Testis (tissue), 3 donors: ENCODE results near the gene SDK1. TPM values are rescaled to one million over a fixed set of nuclear protein-coding genes. Genes with fewer than 3 reads are reported as not detected.

Experiments
- DNase-seq: peaks from one replicate; pipeline ENCODE4 v3.0.0-alpha.2; 2019
- H3K27ac ChIP-seq, 2 donors: fragments of 200-600 bp; sonication (generic); one replicate each; pipeline ENCODE4 v1.5.1; 2019
- H3K27me3 ChIP-seq: fragments of 200-600 bp; sonication (generic); one replicate; pipeline ENCODE4 v1.5.1; 2019
- H3K36me3 ChIP-seq: fragments of 200-600 bp; sonication (generic); one replicate; pipeline ENCODE4 v1.5.1; 2017; ENCODE audit warnings: low read depth; ENCODE audit errors: missing control alignments
- H3K4me1 ChIP-seq: fragments of 200-600 bp; sonication (generic); one replicate; pipeline ENCODE4 v1.5.1; 2019
- H3K4me3 ChIP-seq, 2 donors: fragments of 200-600 bp; sonication (generic); one replicate each; pipeline ENCODE4 v1.5.1; 2017 to 2019
- H3K9me3 ChIP-seq: fragments of 200-600 bp; sonication (generic); one replicate; pipeline ENCODE4 v1.5.1; 2017
- POLR2A ChIP-seq: fragments of 450-650 bp; IDR thresholded peaks from one replicate; pipeline ENCODE4 v1.6.1; 2017; ENCODE audit warnings: antibody characterized with exemption, mild to moderate bottlenecking, moderate library complexity
- WGBS, 2 donors: methylation state at CpG; one replicate each; pipeline ENCODE4 v1.1.5; 2018; 5-methylcytosine and 5-hydroxymethylcytosine counted together
- intact Hi-C: fragments of 100-400 bp; cut with DNase I; formaldehyde crosslinking; loops from one replicate; pipeline ENCODE4 v1.15.1; 2023; ENCODE audit warnings: low total_unique reads
- polyA plus RNA-seq: library from polyadenylated mRNA; stranded (reverse); fragments of 350-450 nt; fragmentation: Illumina TruSeq; extraction: RNeasy Lipid Tissue Mini Kit (QIAGEN cat#74804); gene quantifications from one replicate; pipeline ENCODE4 v1.2.3, GENCODE V29; 2014; ENCODE audit warnings: low read depth, low replicate concordance; ENCODE audit not compliant: insufficient read depth
- total RNA-seq, 2 donors: library from RNA; depleted of rRNA; stranded (reverse); fragments of >200 nt; gene quantifications; one replicate each; pipeline ENCODE4 v1.2.3, GENCODE V29; 2016
- TF ChIP-seq, protein P1 (sequence below), 3 experiments: fragments of 450-650 bp in 2 of 3; fragments of 200-600 bp in 1 of 3; sonication (generic) in 1 of 3; IDR thresholded peaks; one replicate each; pipeline ENCODE4 v1.5.1; 2016 to 2019; ENCODE audit warnings: antibody characterized with exemption in 3 of 3, mild to moderate bottlenecking in 2 of 3, moderate library complexity in 1 of 3

Gene SDK1
- total and polyA plus RNA-seq, 3 donors from 2014 or later: 20.0 to 36.2 (median 24.9) TPM

DNA sequence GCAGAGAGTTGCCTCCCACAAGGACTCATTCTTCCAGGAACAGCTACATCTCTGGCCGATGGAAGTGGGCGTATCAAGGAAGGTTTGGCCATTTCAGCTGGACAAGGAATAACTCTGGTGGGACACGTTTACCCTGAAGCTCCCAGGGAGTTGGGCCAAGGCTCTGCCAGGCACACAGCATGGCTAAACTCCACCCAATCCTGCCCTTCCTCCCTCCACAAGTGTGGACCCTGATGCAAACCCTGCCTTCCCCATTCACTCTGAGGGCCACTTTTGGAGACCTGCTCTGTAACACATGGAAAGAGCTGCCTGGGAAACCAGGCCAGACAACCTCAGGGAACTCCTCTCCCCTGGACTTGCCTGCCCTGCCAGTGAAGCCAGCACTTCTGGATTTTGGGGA, 973.2 kb downstream of the SDK1 start:
- Histone ChIP-seq H3K9me3 (no peaks in the 10 kb centered on the region), H3K27ac (no peak overlapping the region), H3K36me3 (no peaks in the 10 kb centered on the region), H3K4me1 (no peaks in the 10 kb centered on the region), H3K27me3 (no peaks in the 10 kb centered on the region), H3K4me3 (no peak overlapping the region)
- DNase-seq: no peak
- TF ChIP-seq, protein P1, sequence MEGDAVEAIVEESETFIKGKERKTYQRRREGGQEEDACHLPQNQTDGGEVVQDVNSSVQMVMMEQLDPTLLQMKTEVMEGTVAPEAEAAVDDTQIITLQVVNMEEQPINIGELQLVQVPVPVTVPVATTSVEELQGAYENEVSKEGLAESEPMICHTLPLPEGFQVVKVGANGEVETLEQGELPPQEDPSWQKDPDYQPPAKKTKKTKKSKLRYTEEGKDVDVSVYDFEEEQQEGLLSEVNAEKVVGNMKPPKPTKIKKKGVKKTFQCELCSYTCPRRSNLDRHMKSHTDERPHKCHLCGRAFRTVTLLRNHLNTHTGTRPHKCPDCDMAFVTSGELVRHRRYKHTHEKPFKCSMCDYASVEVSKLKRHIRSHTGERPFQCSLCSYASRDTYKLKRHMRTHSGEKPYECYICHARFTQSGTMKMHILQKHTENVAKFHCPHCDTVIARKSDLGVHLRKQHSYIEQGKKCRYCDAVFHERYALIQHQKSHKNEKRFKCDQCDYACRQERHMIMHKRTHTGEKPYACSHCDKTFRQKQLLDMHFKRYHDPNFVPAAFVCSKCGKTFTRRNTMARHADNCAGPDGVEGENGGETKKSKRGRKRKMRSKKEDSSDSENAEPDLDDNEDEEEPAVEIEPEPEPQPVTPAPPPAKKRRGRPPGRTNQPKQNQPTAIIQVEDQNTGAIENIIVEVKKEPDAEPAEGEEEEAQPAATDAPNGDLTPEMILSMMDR (IDR thresholded peaks at IDR 0.05): no peak
- no peak for TF ChIP-seq POLR2A
- WGBS, 2 donors: 63 to 81% methylated on average over 3 of the region's 3 CpGs
- intact Hi-C loops: no loop called here

DNA sequence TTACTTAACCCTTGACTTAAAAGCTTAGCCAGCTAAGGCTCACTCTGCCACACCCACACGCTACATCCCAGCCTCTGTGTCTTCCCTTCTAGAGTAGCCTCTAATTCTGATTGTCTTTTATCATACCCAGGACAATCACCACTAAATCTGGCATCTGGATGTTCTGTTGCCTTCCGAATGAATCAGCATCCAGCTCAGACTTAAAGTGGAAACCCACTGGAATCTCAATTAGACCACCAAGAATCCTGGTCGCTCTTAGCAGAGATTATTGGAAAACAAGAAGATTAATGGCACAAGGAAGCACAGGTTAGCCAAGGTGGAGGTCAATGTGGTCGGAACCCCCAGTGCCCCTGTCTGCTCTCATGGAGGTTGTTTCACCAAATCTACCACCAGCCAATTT, 976.9 kb downstream of the SDK1 start:
- no peak for DNase-seq
- WGBS, 2 donors: 75 to 90% methylated on average over 4 of the region's 4 CpGs
- Histone ChIP-seq H3K4me3 (no peak overlapping the region), H3K27me3 (no peaks in the 10 kb centered on the region), H3K4me1 (no peaks in the 10 kb centered on the region), H3K9me3 (no peaks in the 10 kb centered on the region), H3K27ac (no peak overlapping the region), H3K36me3 (no peaks in the 10 kb centered on the region)
- no peak for TF ChIP-seq POLR2A
- TF ChIP-seq, protein P1 (IDR thresholded peaks at IDR 0.05): no peak
- intact Hi-C loops: no loop called here

DNA sequence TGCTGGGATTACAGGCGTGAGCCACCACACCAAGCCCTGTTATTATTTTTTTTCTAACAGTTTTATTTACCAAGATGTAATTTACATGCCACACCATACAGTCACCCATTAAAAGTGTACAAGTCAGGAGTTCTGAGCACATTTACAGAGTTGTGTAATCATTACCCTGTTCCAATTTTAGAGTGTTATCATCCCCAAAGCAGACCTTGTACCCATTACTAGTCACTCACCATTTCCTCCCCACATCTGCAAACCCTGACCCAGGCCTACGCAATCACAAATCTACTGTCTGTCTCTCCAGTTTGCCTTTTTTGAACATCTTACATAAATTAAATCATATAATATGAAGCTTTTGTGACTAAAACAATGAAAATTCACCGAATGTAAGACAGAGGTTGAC, 978.2 kb downstream of the SDK1 start:
- intact Hi-C loops: no loop called here
- no peak overlapping the region for H3K27ac ChIP-seq
- no peak for DNase-seq
- no peaks in the 10 kb centered on the region for H3K9me3 ChIP-seq
- H3K4me3 ChIP-seq: no peak overlapping the region
- no peaks in the 10 kb centered on the region for H3K27me3 ChIP-seq
- 81 to 86% methylated on average over 3 of the region's 3 CpGs for WGBS, 2 donors
- no peaks in the 10 kb centered on the region for H3K4me1 ChIP-seq
- no peaks in the 10 kb centered on the region for H3K36me3 ChIP-seq
- TF ChIP-seq, protein P1 (IDR thresholded peaks at IDR 0.05): no peak
- no peak for TF ChIP-seq POLR2A

DNA sequence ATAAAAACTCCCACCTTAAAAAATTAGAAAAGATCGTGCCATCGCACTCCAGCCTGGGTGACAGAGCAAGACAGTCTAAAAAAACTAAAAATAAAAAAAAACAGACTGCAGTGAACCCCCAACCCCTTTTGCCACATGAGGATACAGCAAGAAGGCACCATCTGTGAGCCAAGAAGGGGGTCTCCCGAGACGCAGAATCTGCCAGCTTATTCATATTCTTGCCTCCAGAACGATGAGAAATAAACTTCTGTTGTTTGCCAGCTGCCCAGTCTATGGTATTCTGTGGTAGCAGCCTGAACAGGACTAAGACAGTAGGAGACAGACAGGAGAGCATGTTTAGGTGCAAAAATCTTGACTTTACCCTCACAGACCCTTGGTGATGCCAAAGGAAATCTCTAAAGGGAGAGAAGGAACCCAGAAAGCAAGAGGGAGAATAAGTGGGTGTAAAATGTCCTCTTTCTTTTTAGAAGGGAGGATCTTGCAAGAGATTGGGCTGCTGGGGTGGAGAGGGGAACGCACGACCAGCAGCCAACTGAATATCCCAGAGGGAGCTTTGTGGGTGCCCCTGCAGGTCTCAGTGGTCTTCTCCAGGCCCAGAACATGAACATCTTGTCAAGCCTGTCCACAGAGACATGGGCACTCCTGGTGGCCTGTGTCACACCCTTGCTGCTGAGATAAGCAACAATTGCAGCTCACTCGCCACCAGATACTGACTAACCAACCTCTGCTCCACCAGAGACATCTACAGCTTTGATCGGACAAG, 980.4 kb downstream of the SDK1 start:
- 77 to 87% methylated on average over 9 of the region's 9 CpGs for WGBS, 2 donors
- H3K9me3 ChIP-seq: no peaks in the 10 kb centered on the region
- no peak overlapping the region for H3K27ac ChIP-seq
- no peaks in the 10 kb centered on the region for H3K4me1 ChIP-seq
- no peak for TF ChIP-seq POLR2A
- no peaks in the 10 kb centered on the region for H3K36me3 ChIP-seq
- no peaks in the 10 kb centered on the region for H3K27me3 ChIP-seq
- DNase-seq: no peak
- no peak overlapping the region for H3K4me3 ChIP-seq
- intact Hi-C loops: no loop called here

DNA sequence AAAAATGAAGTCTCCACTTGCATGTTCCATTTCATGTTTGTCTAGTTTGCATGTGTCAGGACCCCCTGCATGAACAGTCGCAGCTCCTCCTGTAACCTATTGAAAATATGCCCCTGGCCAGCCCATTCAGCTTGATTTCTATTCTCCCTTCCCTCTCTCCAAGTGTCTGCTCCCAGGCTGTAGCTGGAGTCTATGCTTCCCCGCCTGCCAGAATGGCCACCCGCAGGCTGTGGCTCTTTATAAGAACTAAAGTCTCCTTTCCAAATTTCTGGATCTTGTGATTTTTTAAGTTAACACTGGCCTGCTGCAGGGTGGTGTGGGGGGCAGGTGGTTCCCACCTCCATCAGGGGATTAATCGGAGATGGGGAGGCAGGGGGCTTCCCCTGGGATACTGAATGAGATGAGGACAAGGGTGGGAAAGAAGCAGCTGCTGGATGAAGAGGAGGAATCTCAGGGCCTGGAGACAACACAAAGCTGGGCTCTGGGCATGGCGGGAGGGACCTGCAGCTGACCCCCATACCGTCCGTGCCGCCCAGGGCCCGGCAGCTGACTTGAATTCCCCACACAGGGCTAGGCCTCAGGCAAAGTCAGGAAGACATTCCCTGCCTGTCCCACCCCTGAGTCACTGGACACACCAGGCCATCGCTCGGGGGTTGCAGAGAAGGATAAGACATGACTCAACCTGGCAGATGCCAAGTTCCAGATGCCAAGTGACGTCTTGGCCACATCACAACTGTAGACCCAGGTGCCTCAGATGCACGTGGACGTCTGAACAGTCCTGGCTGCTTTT, 981.6 kb downstream of the SDK1 start:
- TF ChIP-seq, protein P1 (IDR thresholded peaks at IDR 0.05): no peak
- TF ChIP-seq POLR2A: no peak
- Histone ChIP-seq H3K27ac (no peak overlapping the region), H3K4me1 (no peaks in the 10 kb centered on the region), H3K9me3 (no peaks in the 10 kb centered on the region), H3K4me3 (no peak overlapping the region), H3K36me3 (no peaks in the 10 kb centered on the region), H3K27me3 (no peaks in the 10 kb centered on the region)
- intact Hi-C loops: no loop called here
- no peak for DNase-seq
- 89 to 96% methylated on average over 11 to 14 of the region's 14 CpGs for WGBS, 2 donors
